Measurements from ENCODE around the gene KIAA0232.
"Not testable (repeated sequence)": the region's sequence is repeated elsewhere in the genome, so short reads cannot be mapped to it uniquely, and the experiment has no call there.

Gene KIAA0232

GRCh38 chr4:6910340-6910959 lies 127.9 kb downstream of the KIAA0232 start:
- Histone ChIP-seq H3K9me3 (ENCODE audit: severe bottlenecking) (no peaks in the 10 kb centered on the region), H3K27ac (ENCODE audit: poor library complexity, severe bottlenecking) (no peak overlapping the region), H3K4me1 (ENCODE audit: insufficient read depth, poor library complexity, severe bottlenecking) (no peaks in the 10 kb centered on the region), H3K4me3 (ENCODE audit: severe bottlenecking) (peak overlapping the region; percentile 65), H3K27me3 (ENCODE audit: insufficient read depth, poor library complexity, severe bottlenecking) (no peaks in the 10 kb centered on the region), H3K36me3 (ENCODE audit: low read depth) (no peaks in the 10 kb centered on the region)
- no peak for DNase-seq (ENCODE audit: low spot score)
- no peak for ATAC-seq (ENCODE audit: low read depth)
- TF ChIP-seq, protein P1, sequence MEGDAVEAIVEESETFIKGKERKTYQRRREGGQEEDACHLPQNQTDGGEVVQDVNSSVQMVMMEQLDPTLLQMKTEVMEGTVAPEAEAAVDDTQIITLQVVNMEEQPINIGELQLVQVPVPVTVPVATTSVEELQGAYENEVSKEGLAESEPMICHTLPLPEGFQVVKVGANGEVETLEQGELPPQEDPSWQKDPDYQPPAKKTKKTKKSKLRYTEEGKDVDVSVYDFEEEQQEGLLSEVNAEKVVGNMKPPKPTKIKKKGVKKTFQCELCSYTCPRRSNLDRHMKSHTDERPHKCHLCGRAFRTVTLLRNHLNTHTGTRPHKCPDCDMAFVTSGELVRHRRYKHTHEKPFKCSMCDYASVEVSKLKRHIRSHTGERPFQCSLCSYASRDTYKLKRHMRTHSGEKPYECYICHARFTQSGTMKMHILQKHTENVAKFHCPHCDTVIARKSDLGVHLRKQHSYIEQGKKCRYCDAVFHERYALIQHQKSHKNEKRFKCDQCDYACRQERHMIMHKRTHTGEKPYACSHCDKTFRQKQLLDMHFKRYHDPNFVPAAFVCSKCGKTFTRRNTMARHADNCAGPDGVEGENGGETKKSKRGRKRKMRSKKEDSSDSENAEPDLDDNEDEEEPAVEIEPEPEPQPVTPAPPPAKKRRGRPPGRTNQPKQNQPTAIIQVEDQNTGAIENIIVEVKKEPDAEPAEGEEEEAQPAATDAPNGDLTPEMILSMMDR (IDR thresholded peaks at IDR 0.05; ENCODE audit: poor library complexity, severe bottlenecking), result no peak

DNA sequence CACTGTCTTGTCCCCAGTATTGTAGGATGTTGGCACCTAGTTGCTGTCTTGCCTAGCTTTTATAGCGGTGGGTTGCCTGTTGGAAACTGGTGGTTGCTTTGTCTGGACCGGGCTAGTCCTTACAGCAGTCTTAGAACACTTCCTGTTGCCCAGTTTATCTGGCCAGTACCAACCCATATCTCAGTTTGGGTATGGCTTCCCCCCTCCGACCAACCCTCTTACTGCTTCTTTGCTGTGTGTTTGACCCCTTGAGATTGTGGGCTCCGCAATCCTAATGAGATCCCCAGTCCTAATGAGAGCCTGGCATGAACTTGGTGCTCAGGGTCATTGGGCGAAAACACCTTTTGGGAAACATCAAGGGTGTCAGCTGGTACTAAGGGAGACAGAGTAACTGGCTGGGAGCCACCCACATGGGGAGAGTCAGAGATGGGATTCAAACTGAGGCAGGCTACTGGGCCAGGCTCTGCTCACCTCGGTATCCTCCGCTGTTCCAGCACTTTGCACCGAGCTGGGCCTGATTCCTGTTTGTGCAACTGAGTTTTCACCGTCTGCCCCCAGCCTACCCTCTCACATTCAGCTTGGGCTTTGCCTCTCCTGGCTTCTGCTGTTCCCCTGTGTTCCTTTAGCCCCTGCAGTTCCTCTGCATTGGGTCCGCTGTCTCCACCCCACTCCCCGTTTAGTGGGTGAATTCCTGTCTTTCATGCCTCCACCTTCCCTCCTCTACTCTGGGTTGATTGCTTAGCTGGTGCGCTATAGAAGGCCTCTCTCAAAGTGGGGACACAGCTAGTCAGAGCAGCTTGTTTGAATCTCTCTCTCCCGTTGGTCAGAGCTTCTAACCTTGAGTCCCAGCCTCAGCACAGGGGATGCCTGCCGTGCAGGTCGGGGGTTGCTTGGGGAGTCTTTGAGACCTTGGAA lies 128.7 kb downstream of the KIAA0232 start:
- H3K4me1 ChIP-seq (ENCODE audit: insufficient read depth, poor library complexity, severe bottlenecking), result peaks cover under 1% of the 10 kb centered on the region
- no peaks in the 10 kb centered on the region for H3K9me3 ChIP-seq (ENCODE audit: severe bottlenecking)
- no peak overlapping the region for H3K27ac ChIP-seq (ENCODE audit: poor library complexity, severe bottlenecking)
- H3K36me3 ChIP-seq (ENCODE audit: low read depth), result no peaks in the 10 kb centered on the region
- DNase-seq (ENCODE audit: low spot score) (no peak), ATAC-seq (ENCODE audit: low read depth) (no peak)
- TF ChIP-seq, protein P1 (IDR thresholded peaks at IDR 0.05; ENCODE audit: poor library complexity, severe bottlenecking), result no peak
- H3K27me3 ChIP-seq (ENCODE audit: insufficient read depth, poor library complexity, severe bottlenecking), result no peaks in the 10 kb centered on the region
- no peak overlapping the region for H3K4me3 ChIP-seq (ENCODE audit: severe bottlenecking)

- not testable (repeated sequence) for H3K27ac ChIP-seq (ENCODE audit: poor library complexity, severe bottlenecking); H3K27me3 ChIP-seq (ENCODE audit: insufficient read depth, poor library complexity, severe bottlenecking); H3K36me3 ChIP-seq (ENCODE audit: low read depth); H3K4me1 ChIP-seq (ENCODE audit: insufficient read depth, poor library complexity, severe bottlenecking); ATAC-seq (ENCODE audit: low read depth); DNase-seq (ENCODE audit: low spot score); H3K9me3 ChIP-seq (ENCODE audit: severe bottlenecking); H3K4me3 ChIP-seq (ENCODE audit: severe bottlenecking)
These were observed 129.4 kb downstream of the KIAA0232 start for GRCh38 chr4:6911917-6912316.

- no peak for ATAC-seq (ENCODE audit: low read depth)
- Histone ChIP-seq H3K9me3 (ENCODE audit: severe bottlenecking) (no peaks in the 10 kb centered on the region), H3K4me1 (ENCODE audit: insufficient read depth, poor library complexity, severe bottlenecking) (peaks cover 6% of the 10 kb centered on the region), H3K27me3 (ENCODE audit: insufficient read depth, poor library complexity, severe bottlenecking) (no peaks in the 10 kb centered on the region), H3K36me3 (ENCODE audit: low read depth) (no peaks in the 10 kb centered on the region), H3K4me3 (ENCODE audit: severe bottlenecking) (no peak overlapping the region), H3K27ac (ENCODE audit: poor library complexity, severe bottlenecking) (no peak overlapping the region)
- TF ChIP-seq, protein P1 (IDR thresholded peaks at IDR 0.05; ENCODE audit: poor library complexity, severe bottlenecking), result no peak
- no peak for DNase-seq (ENCODE audit: low spot score)
These were observed 129.9 kb downstream of the KIAA0232 start for GRCh38 chr4:6912441-6912840.

DNA sequence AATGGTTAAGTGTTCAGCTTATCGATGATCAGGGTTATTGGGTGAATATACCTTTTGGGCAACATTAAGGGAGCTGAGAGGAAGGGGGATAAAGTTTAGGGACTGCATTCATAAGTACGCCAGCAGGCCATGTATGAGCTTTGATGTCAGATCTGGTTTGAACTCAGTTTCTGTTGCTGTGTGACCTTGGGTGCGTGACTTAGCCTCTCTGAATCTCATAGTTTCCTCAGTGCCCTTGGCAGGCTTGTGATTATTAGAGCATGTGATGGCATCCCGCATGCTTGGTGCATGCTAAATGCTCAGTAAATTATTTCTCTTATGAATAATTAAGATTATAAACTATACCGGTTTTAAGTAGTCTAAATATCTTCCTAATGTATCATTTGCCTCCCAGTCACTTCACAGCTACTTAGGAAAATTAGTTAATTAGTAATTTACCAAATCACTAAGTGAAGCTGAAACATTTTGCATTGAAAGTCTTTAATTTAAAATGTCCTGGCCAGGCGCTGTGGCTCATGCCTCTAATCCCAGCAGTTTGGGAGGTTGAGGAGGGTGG lies 130.9 kb downstream of the KIAA0232 start:
- no peak overlapping the region for H3K27ac ChIP-seq (ENCODE audit: poor library complexity, severe bottlenecking)
- no peaks in the 10 kb centered on the region for H3K27me3 ChIP-seq (ENCODE audit: insufficient read depth, poor library complexity, severe bottlenecking)
- no peak for ATAC-seq (ENCODE audit: low read depth)
- no peaks in the 10 kb centered on the region for H3K9me3 ChIP-seq (ENCODE audit: severe bottlenecking)
- no peak for DNase-seq (ENCODE audit: low spot score)
- TF ChIP-seq, protein P1 (IDR thresholded peaks at IDR 0.05; ENCODE audit: poor library complexity, severe bottlenecking), result no peak
- no peak overlapping the region for H3K4me3 ChIP-seq (ENCODE audit: severe bottlenecking)
- peaks cover 6% of the 10 kb centered on the region for H3K4me1 ChIP-seq (ENCODE audit: insufficient read depth, poor library complexity, severe bottlenecking)
- H3K36me3 ChIP-seq (ENCODE audit: low read depth), result no peaks in the 10 kb centered on the region

Measured in RWPE2 (cell line).